ENCODE results near the gene ADAMTSL3.

Gene ADAMTSL3

GRCh38 chr15:83887404-83887803, 233.5 kb downstream of the ADAMTSL3 start:
- DNase-seq = no peak

GRCh38 chr15:83887961-83888360, 234.0 kb downstream of the ADAMTSL3 start:
- no peak for DNase-seq

GRCh38 chr15:83889995-83890394, 236.1 kb downstream of the ADAMTSL3 start:
- DNase-seq = no peak

- DNase-seq = no peak
These were observed 236.7 kb downstream of the ADAMTSL3 start for GRCh38 chr15:83890587-83890986.

GRCh38 chr15:83892498-83892897, 238.6 kb downstream of the ADAMTSL3 start:
- no peak for DNase-seq

GRCh38 chr15:83893308-83893707, 239.4 kb downstream of the ADAMTSL3 start:
- no peak for DNase-seq

GRCh38 chr15:83897037-83897436, 243.1 kb downstream of the ADAMTSL3 start:
- DNase-seq = no peak

GRCh38 chr15:83898361-83898760, 244.4 kb downstream of the ADAMTSL3 start:
- no peak for DNase-seq

- no peak for DNase-seq
These were observed 245.7 kb downstream of the ADAMTSL3 start for GRCh38 chr15:83899670-83900069.

- DNase-seq = peak; percentile 85
These were observed 250.5 kb downstream of the ADAMTSL3 start for GRCh38 chr15:83904107-83905040.

GRCh38 chr15:83905556-83906273, 251.8 kb downstream of the ADAMTSL3 start:
- no peak for DNase-seq

- DNase-seq = no peak
These were observed 257.4 kb downstream of the ADAMTSL3 start for GRCh38 chr15:83911345-83911744.

- no peak for DNase-seq
These were observed 258.4 kb downstream of the ADAMTSL3 start for GRCh38 chr15:83912343-83912742.

GRCh38 chr15:83913034-83913632, 259.2 kb downstream of the ADAMTSL3 start:
- no peak for DNase-seq

- no peak for DNase-seq
These were observed 261.0 kb downstream of the ADAMTSL3 start for GRCh38 chr15:83914906-83915305.

- no peak for DNase-seq
These were observed 263.5 kb downstream of the ADAMTSL3 start for GRCh38 chr15:83917432-83917831.

- DNase-seq = no peak
These were observed 264.1 kb downstream of the ADAMTSL3 start for GRCh38 chr15:83918011-83918410.

GRCh38 chr15:83919319-83919830, 265.5 kb downstream of the ADAMTSL3 start:
- no peak for DNase-seq

GRCh38 chr15:83919978-83920510, 266.1 kb downstream of the ADAMTSL3 start:
- no peak for DNase-seq

GRCh38 chr15:83922649-83923294, 268.8 kb downstream of the ADAMTSL3 start:
- no peak for DNase-seq

- no peak for DNase-seq
These were observed 272.2 kb downstream of the ADAMTSL3 start for GRCh38 chr15:83926116-83926515.

GRCh38 chr15:83927704-83928391, 273.9 kb downstream of the ADAMTSL3 start:
- DNase-seq = no peak

Measured in kidney glomerular epithelial cell (primary cell).